ENCODE results near the gene TNNI2. TPM values are rescaled to one million over a fixed set of nuclear protein-coding genes. Genes with fewer than 3 reads are reported as not detected.
"Not testable (repeated sequence)": the region's sequence is repeated elsewhere in the genome, so short reads cannot be mapped to it uniquely, and the experiment has no call there.

Gene TNNI2
- total RNA-seq, 6 experiments from 2014 or later, result 0.31 to 1.9 (median 1.1) TPM; not detected in 3

DNA sequence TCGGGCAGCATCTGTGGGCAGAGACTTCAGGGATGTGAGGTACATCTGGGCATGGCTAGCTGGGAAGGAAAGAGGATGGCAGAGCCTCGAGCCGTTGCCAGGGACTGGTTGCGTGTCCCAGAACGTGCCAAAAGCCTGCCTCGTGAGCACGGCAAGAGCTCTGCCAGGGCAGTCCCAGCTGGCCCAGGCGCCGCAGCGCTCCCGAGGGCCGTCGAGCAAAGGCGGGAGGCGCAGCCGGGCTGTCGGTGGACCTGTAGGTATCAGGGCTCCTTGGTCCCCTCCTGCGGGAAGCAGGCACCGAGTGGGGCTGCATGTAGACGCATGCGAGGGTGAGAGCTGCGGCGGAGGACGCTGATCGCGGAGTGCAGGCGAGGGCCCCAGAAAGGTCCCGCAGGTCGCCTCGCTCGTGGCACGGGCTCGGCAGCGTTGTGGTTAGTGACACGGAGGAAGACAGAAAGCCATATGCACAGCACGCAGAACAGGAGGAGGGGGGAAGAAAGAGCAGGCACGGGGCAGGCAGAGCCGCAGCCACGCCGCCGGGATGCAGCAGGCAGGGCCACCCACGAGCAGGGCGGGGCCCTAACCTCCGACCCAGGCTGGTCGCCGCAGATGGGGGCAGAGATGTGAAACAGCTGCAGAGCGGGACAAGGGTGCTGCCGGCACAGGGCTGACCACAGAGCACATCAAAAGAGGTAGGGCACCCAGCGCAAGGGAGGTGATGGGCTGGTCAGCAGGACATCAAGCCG is 32.1 kb downstream of the TNNI2 start:
- Histone ChIP-seq H3K27ac (no peak overlapping the region), H3K4me3 (no peak overlapping the region)
- DNase-seq, result peak in 1 of 3 donors; percentile 23

DNA sequence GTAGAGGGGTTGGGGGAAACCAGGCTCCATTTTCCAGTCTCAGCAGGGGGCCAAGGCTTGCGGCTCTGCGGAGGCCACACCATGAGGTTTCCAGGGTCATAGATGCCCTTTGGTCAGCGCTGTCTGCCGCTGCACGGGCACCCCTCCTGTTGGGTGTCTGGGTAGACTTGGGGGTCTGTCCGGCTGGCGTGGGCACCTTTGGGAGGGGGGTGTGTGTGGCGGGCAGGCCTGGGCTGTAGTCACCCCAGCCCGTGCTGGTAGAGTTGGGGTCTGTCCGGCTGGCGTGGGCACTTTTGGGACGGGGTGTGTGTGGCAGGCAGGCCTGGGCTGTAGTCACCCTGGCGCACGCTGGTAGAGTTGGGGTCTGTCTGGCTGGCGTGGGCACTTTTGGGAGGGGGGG is 32.8 kb downstream of the TNNI2 start:
- WGBS (ENCODE audit: insufficient coverage, low coverage, low lambda C conversion rate, missing lambda C conversion rate), result 60% methylated on average over 6 of the region's 15 CpGs
- H3K4me3 ChIP-seq, result no peak overlapping the region
- intact Hi-C loops (cut with DNase I), result loop anchor here in 1 of 2 donors (10.0 kb wide), 1 partner anchor 273 kb away; no protein-coding TSS in a partner anchor
- no peaks in the 10 kb centered on the region for H3K27me3 ChIP-seq
- H3K36me3 ChIP-seq, result no peaks in the 10 kb centered on the region
- no peak overlapping the region for H3K27ac ChIP-seq
- no peak for ATAC-seq
- H3K9me3 ChIP-seq, result no peaks in the 10 kb centered on the region
- TF ChIP-seq POLR2A (IDR thresholded peaks at IDR 0.05), result no peak
- TF ChIP-seq, protein P1, sequence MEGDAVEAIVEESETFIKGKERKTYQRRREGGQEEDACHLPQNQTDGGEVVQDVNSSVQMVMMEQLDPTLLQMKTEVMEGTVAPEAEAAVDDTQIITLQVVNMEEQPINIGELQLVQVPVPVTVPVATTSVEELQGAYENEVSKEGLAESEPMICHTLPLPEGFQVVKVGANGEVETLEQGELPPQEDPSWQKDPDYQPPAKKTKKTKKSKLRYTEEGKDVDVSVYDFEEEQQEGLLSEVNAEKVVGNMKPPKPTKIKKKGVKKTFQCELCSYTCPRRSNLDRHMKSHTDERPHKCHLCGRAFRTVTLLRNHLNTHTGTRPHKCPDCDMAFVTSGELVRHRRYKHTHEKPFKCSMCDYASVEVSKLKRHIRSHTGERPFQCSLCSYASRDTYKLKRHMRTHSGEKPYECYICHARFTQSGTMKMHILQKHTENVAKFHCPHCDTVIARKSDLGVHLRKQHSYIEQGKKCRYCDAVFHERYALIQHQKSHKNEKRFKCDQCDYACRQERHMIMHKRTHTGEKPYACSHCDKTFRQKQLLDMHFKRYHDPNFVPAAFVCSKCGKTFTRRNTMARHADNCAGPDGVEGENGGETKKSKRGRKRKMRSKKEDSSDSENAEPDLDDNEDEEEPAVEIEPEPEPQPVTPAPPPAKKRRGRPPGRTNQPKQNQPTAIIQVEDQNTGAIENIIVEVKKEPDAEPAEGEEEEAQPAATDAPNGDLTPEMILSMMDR (IDR thresholded peaks at IDR 0.05), result no peak
- peak in 2 of 3 donors; percentile 16 to 41 for DNase-seq
- no peaks in the 10 kb centered on the region for H3K4me1 ChIP-seq

More for the DNA sequence above, 32.1 kb downstream of the TNNI2 start:
- Histone ChIP-seq H3K9me3 (no peaks in the 10 kb centered on the region), H3K36me3 (no peaks in the 10 kb centered on the region), H3K27me3 (no peaks in the 10 kb centered on the region), H3K4me1 (no peaks in the 10 kb centered on the region)
- TF ChIP-seq POLR2A (IDR thresholded peaks at IDR 0.05), result no peak
- TF ChIP-seq, protein P1 (IDR thresholded peaks at IDR 0.05), result no peak
- ATAC-seq, result peak in 2 of 4 donors; percentile 31 to 33
- intact Hi-C loops (cut with DNase I), result loop anchor here in 1 of 2 donors (10.0 kb wide), 1 partner anchor 274 kb away; no protein-coding TSS in a partner anchor
- WGBS (ENCODE audit: insufficient coverage, low coverage, low lambda C conversion rate, missing lambda C conversion rate), result 21% methylated on average over 19 of the region's 50 CpGs

DNA sequence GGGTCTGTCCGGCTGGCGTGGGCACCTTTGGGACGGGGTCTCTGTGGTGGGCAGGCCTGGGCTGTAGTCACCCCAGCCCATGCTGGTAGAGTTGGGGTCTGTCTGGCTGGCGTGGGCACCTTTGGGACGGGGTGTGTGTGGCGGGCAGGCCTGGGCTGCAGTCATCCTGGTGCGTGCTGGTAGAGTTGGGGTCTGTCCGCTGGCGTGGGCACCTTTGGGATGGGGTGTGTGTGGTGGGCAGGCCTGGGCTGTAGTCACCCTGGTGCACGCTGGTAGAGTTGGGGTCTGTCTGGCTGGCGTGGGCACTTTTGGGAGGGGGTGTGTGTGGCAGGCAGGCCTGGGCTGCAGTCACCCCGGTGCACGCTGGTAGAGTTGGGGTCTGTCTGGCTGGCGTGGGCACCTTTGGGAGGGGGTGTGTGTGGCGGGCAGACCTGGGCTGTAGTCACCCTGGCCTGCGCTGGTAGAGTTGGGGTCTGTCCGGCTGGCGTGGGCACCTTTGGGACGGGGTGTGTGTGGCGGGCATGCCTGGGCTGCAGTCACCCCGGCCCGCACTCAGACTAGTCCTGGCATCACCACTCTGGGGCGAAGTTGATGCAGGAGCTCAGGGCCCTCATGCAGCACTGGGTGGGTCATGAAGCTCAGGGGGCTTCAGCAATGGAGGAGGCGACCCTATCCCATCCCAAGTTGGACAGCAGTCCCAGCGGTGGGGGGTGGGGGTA is 33.6 kb downstream of the TNNI2 start:
- Histone ChIP-seq H3K4me3 (no peak overlapping the region), H3K27me3 (no peaks in the 10 kb centered on the region), H3K4me1 (no peaks in the 10 kb centered on the region), H3K9me3 (no peaks in the 10 kb centered on the region), H3K36me3 (no peaks in the 10 kb centered on the region), H3K27ac (no peak overlapping the region)
- WGBS (ENCODE audit: insufficient coverage, low coverage, low lambda C conversion rate, missing lambda C conversion rate), result 39% methylated on average over 2 of the region's 25 CpGs
- DNase-seq, result peak in 2 of 3 donors; percentile 6 to 40
- intact Hi-C loops (cut with DNase I), result loop anchor here in 1 of 2 donors (10.0 kb wide), 1 partner anchor 272 kb away; no protein-coding TSS in a partner anchor
- TF ChIP-seq, protein P1 (IDR thresholded peaks at IDR 0.05), result no peak
- TF ChIP-seq POLR2A (IDR thresholded peaks at IDR 0.05), result no peak
- no peak for ATAC-seq

DNA sequence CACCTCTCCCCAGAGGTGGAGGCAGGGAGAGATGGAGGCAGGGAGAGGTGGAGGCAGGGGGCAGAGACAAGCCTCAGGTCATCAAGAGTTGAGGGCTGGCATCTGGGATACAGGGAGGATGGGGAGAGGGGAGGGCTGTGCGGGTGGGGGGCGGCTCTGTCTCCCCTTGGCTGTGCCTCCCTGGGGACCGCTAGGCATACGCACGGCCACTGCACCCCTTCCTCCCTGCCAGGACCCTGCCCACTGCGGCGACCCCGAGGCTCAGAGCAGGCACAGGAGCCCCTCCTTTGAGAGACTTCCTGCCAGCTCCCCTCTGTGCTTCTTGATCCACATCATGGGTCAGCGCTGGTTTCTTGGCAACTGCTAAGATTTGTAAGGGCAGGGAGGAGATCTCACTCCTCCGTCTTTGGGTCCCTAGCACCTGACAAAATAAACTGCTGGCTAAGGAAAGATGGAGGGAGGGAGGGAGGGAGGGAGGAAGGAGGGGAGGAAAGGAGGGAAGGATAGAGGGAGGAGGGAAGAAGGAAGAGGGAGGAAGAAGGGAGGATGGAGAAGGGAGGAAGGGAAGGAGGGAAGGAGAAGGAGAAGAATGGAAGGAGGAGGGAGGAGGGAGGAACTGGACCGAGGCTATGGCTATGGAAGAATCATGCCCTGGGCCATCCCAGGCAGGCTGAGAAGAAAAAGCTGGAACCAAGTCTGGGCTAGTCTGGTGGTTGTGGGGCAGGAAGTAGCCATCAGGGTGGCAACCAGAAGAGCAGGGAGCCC is 34.4 kb downstream of the TNNI2 start:
- H3K36me3 ChIP-seq, result no peaks in the 10 kb centered on the region
- ATAC-seq (no peak), DNase-seq (peak in 2 of 3 donors; percentile 14 to 44)
- no peak overlapping the region for H3K4me3 ChIP-seq
- H3K27me3 ChIP-seq, result no peaks in the 10 kb centered on the region
- whole genome bisulfite sequencing (ENCODE audit: insufficient coverage, low coverage, low lambda C conversion rate, missing lambda C conversion rate), result 35% methylated on average over 6 of the region's 11 CpGs
- H3K4me1 ChIP-seq, result no peaks in the 10 kb centered on the region
- intact Hi-C loops (cut with DNase I), result loop anchor here in 1 of 2 donors (10.0 kb wide), 1 partner anchor 272 kb away; no protein-coding TSS in a partner anchor
- H3K9me3 ChIP-seq, result no peaks in the 10 kb centered on the region
- TF ChIP-seq, protein P1 (IDR thresholded peaks at IDR 0.05), result no peak
- no peak for TF ChIP-seq POLR2A (IDR thresholded peaks at IDR 0.05)
- no peak overlapping the region for H3K27ac ChIP-seq

DNA sequence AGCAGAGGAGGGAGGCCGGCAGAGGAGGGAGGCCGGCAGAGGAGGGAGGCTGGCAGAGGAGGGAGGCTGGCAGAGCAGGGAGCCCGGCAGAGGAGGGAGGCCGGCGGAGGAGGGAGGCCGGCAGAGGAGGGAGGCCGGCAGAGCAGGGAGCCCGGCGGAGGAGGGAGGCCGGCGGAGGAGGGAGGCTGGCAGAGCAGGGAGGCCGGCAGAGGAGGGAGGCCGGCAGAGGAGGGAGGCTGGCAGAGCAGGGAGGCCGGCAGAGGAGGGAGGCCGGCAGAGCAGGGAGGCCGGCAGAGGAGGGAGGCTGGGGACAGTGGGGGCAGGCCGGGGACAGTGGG is 35.0 kb downstream of the TNNI2 start:
- H3K9me3 ChIP-seq, H3K36me3 ChIP-seq, ATAC-seq, H3K4me1 ChIP-seq, H3K27me3 ChIP-seq, H3K27ac ChIP-seq, H3K4me3 ChIP-seq: not testable (repeated sequence)
- 78% methylated on average over 17 of the region's 17 CpGs for WGBS (ENCODE audit: insufficient coverage, low coverage, low lambda C conversion rate, missing lambda C conversion rate)
- intact Hi-C loops (cut with DNase I), result loop anchor here in 1 of 2 donors (10.0 kb wide), 1 partner anchor 271 kb away; no protein-coding TSS in a partner anchor
- DNase-seq, result peak in 1 of 3 donors; percentile 6

DNA sequence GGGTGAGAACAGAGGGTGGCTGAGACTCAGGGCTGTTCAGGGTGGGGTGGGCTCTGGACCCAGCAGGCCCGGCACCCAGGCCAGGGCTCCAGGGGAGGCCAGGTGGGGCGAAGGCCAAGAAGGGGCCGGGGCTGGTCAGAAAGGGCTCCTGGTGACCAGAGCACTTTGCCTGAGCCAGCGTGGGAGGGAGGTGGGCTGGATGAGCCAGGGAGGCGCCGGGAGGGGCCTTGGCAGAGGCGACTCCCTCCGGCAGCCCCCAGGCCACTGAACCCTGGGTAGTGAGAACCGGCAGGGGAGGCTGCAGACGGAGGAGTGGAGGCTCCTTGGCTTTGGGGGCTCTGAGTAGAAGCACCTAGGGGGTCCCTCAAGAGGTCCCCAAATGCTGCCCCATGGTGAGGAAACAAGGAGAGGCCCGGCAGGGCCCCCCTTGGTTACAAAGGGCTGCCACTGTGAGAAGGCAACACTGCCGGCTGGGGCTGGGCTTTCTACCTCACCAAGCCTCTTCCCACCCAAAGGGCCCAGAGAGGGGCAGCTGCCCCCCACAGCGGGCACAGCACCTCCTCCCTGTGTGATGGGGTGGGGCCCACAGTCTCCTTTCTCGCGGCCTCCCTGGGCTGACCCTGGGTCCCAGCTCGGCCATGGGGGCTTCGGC is 35.8 kb downstream of the TNNI2 start:
- not testable (repeated sequence) for H3K27me3 ChIP-seq

More for the DNA sequence above, 35.8 kb downstream of the TNNI2 start:
- no CpG with 5 or more reads among the region's 17 CpGs for WGBS (ENCODE audit: insufficient coverage, low coverage, low lambda C conversion rate, missing lambda C conversion rate)
- H3K27ac ChIP-seq, H3K9me3 ChIP-seq, ATAC-seq, H3K4me1 ChIP-seq, H3K36me3 ChIP-seq, H3K4me3 ChIP-seq: not testable (repeated sequence)
- DNase-seq, result peak in 2 of 3 donors; percentile 19 to 49
- intact Hi-C loops (cut with DNase I), result loop anchor here in 1 of 2 donors (10.0 kb wide), 1 partner anchor 270 kb away; no protein-coding TSS in a partner anchor
